HCT116 (cell line): ENCODE measurements around the gene IRS1. TPM values are rescaled to one million over a fixed set of nuclear protein-coding genes. Genes with fewer than 3 reads are reported as not detected.

Source experiments
- ATAC-seq: fragments of 200-7000 bp; cut with Tn5 transposase; 2 replicates; pipeline ENCODE4 v1.9.1; 2020; ENCODE audit warnings: mild to moderate bottlenecking, moderate library complexity
- BruUV-seq: library from RNA; stranded (reverse); fragments of 400-500 nt; replicated peaks from 2 replicates; lab custom pipeline; 2021; lab: Mats Ljungman, UMichigan
- CTCF ChIA-PET: fragments of 300-600 bp; sonication (Branson Sonifier 250); formaldehyde crosslinking; loops from one replicate; lab custom pipeline; 2021; ENCODE audit warnings: antibody characterized with exemption; lab: Charles Lee
- POLR2A ChIA-PET: fragments of 300-600, 350-600 bp; sonication (Branson Sonifier 250); formaldehyde crosslinking; loops from one replicate; lab custom pipeline; 2021; ENCODE audit warnings: antibody characterized with exemption; lab: Charles Lee
- RAD21 ChIA-PET, 2 experiments: fragments of 300-600 bp; sonication (Branson Sonifier 250); formaldehyde crosslinking; loops; one replicate each; lab custom pipeline; 2023; ENCODE audit warnings: low total read pairs in 2 of 2; ENCODE audit not compliant: uncharacterized antibody in 2 of 2, unreplicated experiment in 2 of 2, low non-redundant PET in 1 of 2; lab: Charles Lee
- DNase-seq: peaks from one replicate; pipeline ENCODE4 v3.0.0-alpha.2; 2010; ENCODE audit warnings: low read depth, low spot score
- H2AFZ ChIP-seq: fragments of 200-600 bp; shearing (Covaris generic), sonication (generic); 2 replicates; pipeline ENCODE4 v1.6.1; 2017; ENCODE audit warnings: low read depth, mixed run types, mixed read lengths, antibody characterized with exemption, low read length; ENCODE audit not compliant: poor library complexity, severe bottlenecking
- H3K27ac ChIP-seq: 2 replicates; pipeline ENCODE4 v1.5.1; 2012; ENCODE audit warnings: low read depth, low read length
- H3K27me3 ChIP-seq: fragments of 200-600 bp; sonication (generic); 2 replicates; pipeline ENCODE4 v1.6.1; 2016; ENCODE audit warnings: mixed run types, low read length, mixed read lengths; ENCODE audit not compliant: insufficient read depth
- H3K36me3 ChIP-seq, 2 experiments: fragments of 200-500 bp in 1 of 2; fragments of 200-600 bp in 1 of 2; sonication (Bioruptor generic) in 1 of 2; sonication (generic) in 1 of 2; 2 replicates each; pipeline versions ENCODE4 v1.5.1 to v1.6.1; 2014 to 2016; ENCODE audit warnings: low read length in 2 of 2, inconsistent platforms in 1 of 2, mixed read lengths in 1 of 2, mixed run types in 1 of 2; ENCODE audit not compliant: insufficient read depth in 2 of 2, control insufficient read depth in 1 of 2
- H3K4me1 ChIP-seq, 2 experiments: fragments of 200-600 bp in 1 of 2; sonication (generic) in 1 of 2; 2 replicates each; pipeline versions ENCODE4 v1.5.1 to v1.6.1; 2012 to 2017; ENCODE audit warnings: low read length in 2 of 2, inconsistent platforms in 1 of 2, mild to moderate bottlenecking in 1 of 2, mixed read lengths in 1 of 2, mixed run types in 1 of 2, moderate library complexity in 1 of 2; ENCODE audit not compliant: insufficient read depth in 2 of 2, control insufficient read depth in 1 of 2
- H3K4me2 ChIP-seq: fragments of 200-600 bp; sonication (generic); 2 replicates; pipeline ENCODE4 v1.6.1; 2017; ENCODE audit warnings: mixed run types, low read length, mixed read lengths
- H3K4me3 ChIP-seq, 2 experiments: fragments of 200-600 bp in 1 of 2; sonication (generic) in 1 of 2; replicated peaks in 1 of 2; 2 replicates each; pipeline ENCODE4 v1.5.1; 2011 to 2016; ENCODE audit warnings: low read length in 2 of 2, control low read depth in 1 of 2, low read depth in 1 of 2, mild to moderate bottlenecking in 1 of 2, mixed read lengths in 1 of 2, mixed run types in 1 of 2
- H3K79me2 ChIP-seq: fragments of 200-600 bp; sonication (generic); 2 replicates; pipeline ENCODE4 v1.6.1; 2017; ENCODE audit warnings: mild to moderate bottlenecking, mixed run types, low read length, moderate library complexity, mixed read lengths; ENCODE audit not compliant: insufficient read depth
- H3K9ac ChIP-seq: fragments of 200-600 bp; sonication (generic); 2 replicates; pipeline ENCODE4 v1.6.1; 2016; ENCODE audit warnings: low read length, mixed read lengths
- H3K9me2 ChIP-seq: fragments of 200-600 bp; sonication (generic), shearing (Covaris generic); 2 replicates; pipeline ENCODE4 v1.6.1; 2017; ENCODE audit warnings: mixed run types, mild to moderate bottlenecking, moderate library complexity; ENCODE audit not compliant: insufficient read depth
- H3K9me3 ChIP-seq, 2 experiments: fragments of 200-500 bp in 1 of 2; fragments of 200-600 bp in 1 of 2; sonication (Bioruptor generic) in 1 of 2; sonication (generic) in 1 of 2; 2 replicates each; pipeline ENCODE4 v1.6.1; 2014 to 2017; ENCODE audit warnings: low read length in 2 of 2, mixed read lengths in 2 of 2, inconsistent platforms in 1 of 2, low read depth in 1 of 2, mild to moderate bottlenecking in 1 of 2, mixed run types in 1 of 2, moderate library complexity in 1 of 2; ENCODE audit not compliant: control insufficient read depth in 1 of 2, insufficient read depth in 1 of 2
- H4K20me1 ChIP-seq: fragments of 200-600 bp; sonication (generic), shearing (Covaris generic); 2 replicates; pipeline ENCODE4 v1.6.1; 2017; ENCODE audit warnings: mixed run types, mild to moderate bottlenecking, moderate library complexity; ENCODE audit not compliant: insufficient read depth
- CBX3 ChIP-seq: IDR thresholded peaks from 2 replicates; pipeline ENCODE4 v1.6.1; 2012; ENCODE audit warnings: low read depth
- CEBPB ChIP-seq: IDR thresholded peaks from 2 replicates; pipeline ENCODE4 v1.6.1; 2012; ENCODE audit warnings: low read depth
- ELF1 ChIP-seq: IDR thresholded peaks from 2 replicates; pipeline ENCODE4 v1.6.1; 2012; ENCODE audit warnings: low read depth, borderline replicate concordance
- EZH2 ChIP-seq: fragments of 200-600 bp; sonication (generic); IDR thresholded peaks from 2 replicates; pipeline ENCODE4 v1.6.1; 2017; ENCODE audit warnings: antibody characterized with exemption, mixed run types
- EZH2phosphoT487 ChIP-seq: fragments of 200-600 bp; IDR thresholded peaks from 2 replicates; pipeline ENCODE4 v1.6.1; 2018; ENCODE audit warnings: antibody characterized with exemption, borderline replicate concordance
- JUND ChIP-seq: IDR thresholded peaks from 2 replicates; pipeline ENCODE4 v1.6.1; 2012
- MAX ChIP-seq: IDR thresholded peaks from 2 replicates; pipeline ENCODE4 v1.6.1; 2012
- POLR2A ChIP-seq: IDR thresholded peaks from 2 replicates; pipeline ENCODE4 v1.7.0; 2011; ENCODE audit warnings: borderline replicate concordance; ENCODE audit not compliant: insufficient read depth, insufficient read length; ENCODE audit errors: extremely low read depth
- POLR2AphosphoS5 ChIP-seq: IDR thresholded peaks from 2 replicates; pipeline ENCODE4 v1.6.1; 2011; ENCODE audit warnings: mild to moderate bottlenecking, low read depth, low read length, moderate library complexity
- SIN3A ChIP-seq: IDR thresholded peaks from 2 replicates; pipeline ENCODE4 v1.6.1; 2012; ENCODE audit warnings: low read depth
- SP1 ChIP-seq: IDR thresholded peaks from 2 replicates; pipeline ENCODE4 v1.6.1; 2012; ENCODE audit warnings: low read depth
- SRF ChIP-seq: IDR thresholded peaks from 2 replicates; pipeline ENCODE4 v1.6.1; 2012; ENCODE audit warnings: low read depth
- intact Hi-C: fragments of 100-400 bp; cut with micrococcal nuclease; formaldehyde crosslinking; loops from 2 replicates; pipeline ENCODE4 v1.10.0; 2022
- total RNA-seq: library from RNA; stranded (reverse); gene quantifications from one replicate; pipeline ENCODE4 v1.2.1, GENCODE V29; 2021; ENCODE audit not compliant: unreplicated experiment
- TF ChIP-seq, protein P1 (sequence below), 3 experiments: fragments of 200-600 bp in 1 of 3; sonication (generic) in 1 of 3; IDR thresholded peaks in 2 of 3; conservative IDR thresholded peaks in 1 of 3; 2 replicates each; pipeline ENCODE4 v1.5.1; 2012 to 2017; ENCODE audit warnings: low read depth in 2 of 3, low read length in 2 of 3, antibody characterized with exemption in 1 of 3, borderline replicate concordance in 1 of 3, control low read depth in 1 of 3, mild to moderate bottlenecking in 1 of 3, mixed read lengths in 1 of 3, mixed run types in 1 of 3, moderate library complexity in 1 of 3; ENCODE audit not compliant: insufficient read depth in 1 of 3

Gene IRS1
- total RNA-seq, 1 experiment from 2014 or later = 88.8 TPM

DNA sequence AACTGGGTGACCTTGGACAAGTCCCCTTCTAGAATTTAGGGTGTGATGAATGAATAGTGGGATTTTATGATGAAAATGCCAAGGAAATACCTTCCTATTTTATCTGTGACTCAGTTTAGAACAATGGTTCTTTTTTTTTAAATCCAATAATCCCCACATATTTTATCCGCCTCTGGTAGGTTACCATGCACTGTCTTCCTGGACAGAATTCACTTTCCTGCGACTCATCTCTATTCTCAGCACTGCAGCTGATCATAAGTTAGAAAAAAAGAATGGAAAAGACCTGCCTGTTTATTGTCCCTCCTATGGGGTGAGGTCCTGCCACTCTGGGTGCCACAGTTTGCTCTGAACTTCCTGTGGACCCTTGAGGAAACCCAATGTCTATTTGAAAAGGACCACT lies 73.1 kb downstream of the IRS1 start:
- ChIA-PET POLR2A (interaction anchor here (1.3 kb wide), 1 partner anchor 53 kb away, joined by 3 read pairs; no protein-coding TSS in a partner anchor), CTCF (no interaction called here), RAD21 (no interaction called here)
- Histone ChIP-seq H3K4me3 (no peak overlapping the region), H2AFZ (no peak overlapping the region), H3K27ac (peak overlapping the region; percentile 69), H3K79me2 (no peaks in the 10 kb centered on the region), H3K9me2 (no peaks in the 10 kb centered on the region), H3K4me2 (peak overlapping the region; percentile 34), H3K36me3 (no peaks in the 10 kb centered on the region), H3K27me3 (no peaks in the 10 kb centered on the region), H3K9me3 (no peaks in the 10 kb centered on the region), H4K20me1 (no peaks in the 10 kb centered on the region), H3K4me1 (peaks cover 46 to 66% of the 10 kb centered on the region in 2 experiments), H3K9ac (peak overlapping the region; percentile 6)
- TF ChIP-seq MAX (no peak), CBX3 (no peak), JUND (0 out of 2 replicates have a peak, but pooled peaks have one; percentile 4), CEBPB (no peak), ELF1 (no peak), POLR2AphosphoS5 (no peak), SP1 (peak; percentile 32; the same call in 1 of the 2 replicates), EZH2 (no peak)
- intact Hi-C loops = no loop called here
- no TSS peak for BruUV-seq
- DNase-seq = no peak
- ATAC-seq = peak; percentile 30; the same call in 1 of the 2 replicates

- RAD21 ChIA-PET = no interaction called here
These were observed 74.3 kb downstream of the IRS1 start for GRCh38 chr2:226725126-226725860.

More at GRCh38 chr2:226725126-226725860, 74.3 kb downstream of the IRS1 start:
- TF ChIP-seq MAX (no peak), ELF1 (no peak), EZH2phosphoT487 (no peak), SIN3A (no peak), EZH2 (no peak), POLR2AphosphoS5 (no peak), POLR2A (no peak), SRF (no peak)
- TF ChIP-seq, protein P1, sequence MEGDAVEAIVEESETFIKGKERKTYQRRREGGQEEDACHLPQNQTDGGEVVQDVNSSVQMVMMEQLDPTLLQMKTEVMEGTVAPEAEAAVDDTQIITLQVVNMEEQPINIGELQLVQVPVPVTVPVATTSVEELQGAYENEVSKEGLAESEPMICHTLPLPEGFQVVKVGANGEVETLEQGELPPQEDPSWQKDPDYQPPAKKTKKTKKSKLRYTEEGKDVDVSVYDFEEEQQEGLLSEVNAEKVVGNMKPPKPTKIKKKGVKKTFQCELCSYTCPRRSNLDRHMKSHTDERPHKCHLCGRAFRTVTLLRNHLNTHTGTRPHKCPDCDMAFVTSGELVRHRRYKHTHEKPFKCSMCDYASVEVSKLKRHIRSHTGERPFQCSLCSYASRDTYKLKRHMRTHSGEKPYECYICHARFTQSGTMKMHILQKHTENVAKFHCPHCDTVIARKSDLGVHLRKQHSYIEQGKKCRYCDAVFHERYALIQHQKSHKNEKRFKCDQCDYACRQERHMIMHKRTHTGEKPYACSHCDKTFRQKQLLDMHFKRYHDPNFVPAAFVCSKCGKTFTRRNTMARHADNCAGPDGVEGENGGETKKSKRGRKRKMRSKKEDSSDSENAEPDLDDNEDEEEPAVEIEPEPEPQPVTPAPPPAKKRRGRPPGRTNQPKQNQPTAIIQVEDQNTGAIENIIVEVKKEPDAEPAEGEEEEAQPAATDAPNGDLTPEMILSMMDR (IDR thresholded peaks at IDR 0.05 in 2 of 3, conservative IDR thresholded peaks at IDR 0.05 in 1 of 3; ENCODE audit: borderline replicate concordance in 1 of 3, insufficient read depth in 1 of 3, low read depth in 2 of 3, low read length in 2 of 3) = no peak
- H3K9me3 ChIP-seq = no peaks in the 10 kb centered on the region
- H2AFZ ChIP-seq = no peak overlapping the region
- CTCF ChIA-PET = no interaction called here
- H3K9ac ChIP-seq = peak overlapping the region; percentile 17; the same call in 1 of the 2 replicates
- no peak for DNase-seq
- no peaks in the 10 kb centered on the region for H4K20me1 ChIP-seq
- no peaks in the 10 kb centered on the region for H3K27me3 ChIP-seq
- no peak overlapping the region for H3K4me3 ChIP-seq
- H3K36me3 ChIP-seq = no peaks in the 10 kb centered on the region
- ATAC-seq = no peak
- POLR2A ChIA-PET = interaction anchor here (1.2 kb wide), 1 partner anchor 73 kb away, joined by 4 read pairs; no protein-coding TSS in a partner anchor
- no peaks in the 10 kb centered on the region for H3K79me2 ChIP-seq
- BruUV-seq = no TSS peak
- intact Hi-C loops = no loop called here
- H3K4me1 ChIP-seq = peaks cover 42 to 56% of the 10 kb centered on the region in 2 experiments
- peak overlapping the region; percentile 34 for H3K4me2 ChIP-seq
- H3K9me2 ChIP-seq = no peaks in the 10 kb centered on the region
- H3K27ac ChIP-seq = peak overlapping the region; percentile 69; the same call in 1 of the 2 replicates
